Measurements from ENCODE around the gene FREM2.

- TF ChIP-seq TAF1 (IDR thresholded peaks at IDR 0.05; ENCODE audit: low read depth, low read length) (no peak), POLR2A (IDR thresholded peaks at IDR 0.05; ENCODE audit: low read depth, low read length) (no peak)
Observed at GRCh38 chr13:38905861-38906260, 219.0 kb downstream of the FREM2 start.
